Measurements from ENCODE around the gene GLT1D1.

The GLT1D1 gene

DNA sequence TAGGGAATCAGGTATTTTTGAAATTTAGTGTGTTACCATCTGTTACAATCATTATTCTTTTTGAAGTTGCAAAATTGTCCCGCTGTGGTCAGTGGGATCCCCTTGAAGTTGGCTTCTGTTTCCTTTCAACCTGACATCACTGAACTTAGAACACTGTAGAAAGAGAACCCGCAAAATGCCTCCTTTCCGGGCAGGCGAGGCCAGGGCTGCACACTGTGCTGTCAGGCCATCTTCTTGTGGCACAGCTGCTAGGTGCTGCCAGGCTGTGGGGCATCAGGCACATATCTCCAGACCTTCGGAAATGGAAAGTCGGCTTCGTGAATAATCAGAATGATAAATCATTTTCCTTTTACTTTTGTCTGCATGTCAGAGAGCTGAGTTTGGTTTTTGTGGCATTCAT is 103.5 kb downstream of the GLT1D1 start:
- ATAC-seq: no peak
- TF ChIP-seq TOX (CRISPR knock-in tag; IDR thresholded peaks at IDR 0.05; ENCODE audit: borderline replicate concordance) (no peak), ESRRG (CRISPR knock-in tag; IDR thresholded peaks at IDR 0.05) (no peak), ZNF8 (CRISPR knock-in tag; IDR thresholded peaks at IDR 0.05) (no peak), ISL1 (CRISPR knock-in tag; IDR thresholded peaks at IDR 0.05) (no peak), PPARA (CRISPR knock-in tag; IDR thresholded peaks at IDR 0.05; ENCODE audit: borderline replicate concordance) (no peak)
- TF ChIP-seq, protein P1, sequence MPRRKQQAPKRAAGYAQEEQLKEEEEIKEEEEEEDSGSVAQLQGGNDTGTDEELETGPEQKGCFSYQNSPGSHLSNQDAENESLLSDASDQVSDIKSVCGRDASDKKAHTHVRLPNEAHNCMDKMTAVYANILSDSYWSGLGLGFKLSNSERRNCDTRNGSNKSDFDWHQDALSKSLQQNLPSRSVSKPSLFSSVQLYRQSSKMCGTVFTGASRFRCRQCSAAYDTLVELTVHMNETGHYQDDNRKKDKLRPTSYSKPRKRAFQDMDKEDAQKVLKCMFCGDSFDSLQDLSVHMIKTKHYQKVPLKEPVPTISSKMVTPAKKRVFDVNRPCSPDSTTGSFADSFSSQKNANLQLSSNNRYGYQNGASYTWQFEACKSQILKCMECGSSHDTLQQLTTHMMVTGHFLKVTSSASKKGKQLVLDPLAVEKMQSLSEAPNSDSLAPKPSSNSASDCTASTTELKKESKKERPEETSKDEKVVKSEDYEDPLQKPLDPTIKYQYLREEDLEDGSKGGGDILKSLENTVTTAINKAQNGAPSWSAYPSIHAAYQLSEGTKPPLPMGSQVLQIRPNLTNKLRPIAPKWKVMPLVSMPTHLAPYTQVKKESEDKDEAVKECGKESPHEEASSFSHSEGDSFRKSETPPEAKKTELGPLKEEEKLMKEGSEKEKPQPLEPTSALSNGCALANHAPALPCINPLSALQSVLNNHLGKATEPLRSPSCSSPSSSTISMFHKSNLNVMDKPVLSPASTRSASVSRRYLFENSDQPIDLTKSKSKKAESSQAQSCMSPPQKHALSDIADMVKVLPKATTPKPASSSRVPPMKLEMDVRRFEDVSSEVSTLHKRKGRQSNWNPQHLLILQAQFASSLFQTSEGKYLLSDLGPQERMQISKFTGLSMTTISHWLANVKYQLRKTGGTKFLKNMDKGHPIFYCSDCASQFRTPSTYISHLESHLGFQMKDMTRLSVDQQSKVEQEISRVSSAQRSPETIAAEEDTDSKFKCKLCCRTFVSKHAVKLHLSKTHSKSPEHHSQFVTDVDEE (CRISPR knock-in tag; IDR thresholded peaks at IDR 0.05): no peak
- TF ChIP-seq, protein P2, sequence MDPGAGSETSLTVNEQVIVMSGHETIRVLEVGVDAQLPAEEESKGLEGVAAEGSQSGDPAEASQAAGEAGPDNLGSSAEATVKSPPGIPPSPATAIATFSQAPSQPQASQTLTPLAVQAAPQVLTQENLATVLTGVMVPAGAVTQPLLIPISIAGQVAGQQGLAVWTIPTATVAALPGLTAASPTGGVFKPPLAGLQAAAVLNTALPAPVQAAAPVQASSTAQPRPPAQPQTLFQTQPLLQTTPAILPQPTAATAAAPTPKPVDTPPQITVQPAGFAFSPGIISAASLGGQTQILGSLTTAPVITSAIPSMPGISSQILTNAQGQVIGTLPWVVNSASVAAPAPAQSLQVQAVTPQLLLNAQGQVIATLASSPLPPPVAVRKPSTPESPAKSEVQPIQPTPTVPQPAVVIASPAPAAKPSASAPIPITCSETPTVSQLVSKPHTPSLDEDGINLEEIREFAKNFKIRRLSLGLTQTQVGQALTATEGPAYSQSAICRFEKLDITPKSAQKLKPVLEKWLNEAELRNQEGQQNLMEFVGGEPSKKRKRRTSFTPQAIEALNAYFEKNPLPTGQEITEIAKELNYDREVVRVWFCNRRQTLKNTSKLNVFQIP (CRISPR knock-in tag; IDR thresholded peaks at IDR 0.05; ENCODE audit: borderline replicate concordance, low read depth): no peak
- TF ChIP-seq, protein P3, sequence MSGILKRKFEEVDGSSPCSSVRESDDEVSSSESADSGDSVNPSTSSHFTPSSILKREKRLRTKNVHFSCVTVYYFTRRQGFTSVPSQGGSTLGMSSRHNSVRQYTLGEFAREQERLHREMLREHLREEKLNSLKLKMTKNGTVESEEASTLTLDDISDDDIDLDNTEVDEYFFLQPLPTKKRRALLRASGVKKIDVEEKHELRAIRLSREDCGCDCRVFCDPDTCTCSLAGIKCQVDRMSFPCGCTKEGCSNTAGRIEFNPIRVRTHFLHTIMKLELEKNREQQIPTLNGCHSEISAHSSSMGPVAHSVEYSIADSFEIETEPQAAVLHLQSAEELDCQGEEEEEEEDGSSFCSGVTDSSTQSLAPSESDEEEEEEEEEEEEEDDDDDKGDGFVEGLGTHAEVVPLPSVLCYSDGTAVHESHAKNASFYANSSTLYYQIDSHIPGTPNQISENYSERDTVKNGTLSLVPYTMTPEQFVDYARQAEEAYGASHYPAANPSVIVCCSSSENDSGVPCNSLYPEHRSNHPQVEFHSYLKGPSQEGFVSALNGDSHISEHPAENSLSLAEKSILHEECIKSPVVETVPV (CRISPR knock-in tag; IDR thresholded peaks at IDR 0.05): no peak

DNA sequence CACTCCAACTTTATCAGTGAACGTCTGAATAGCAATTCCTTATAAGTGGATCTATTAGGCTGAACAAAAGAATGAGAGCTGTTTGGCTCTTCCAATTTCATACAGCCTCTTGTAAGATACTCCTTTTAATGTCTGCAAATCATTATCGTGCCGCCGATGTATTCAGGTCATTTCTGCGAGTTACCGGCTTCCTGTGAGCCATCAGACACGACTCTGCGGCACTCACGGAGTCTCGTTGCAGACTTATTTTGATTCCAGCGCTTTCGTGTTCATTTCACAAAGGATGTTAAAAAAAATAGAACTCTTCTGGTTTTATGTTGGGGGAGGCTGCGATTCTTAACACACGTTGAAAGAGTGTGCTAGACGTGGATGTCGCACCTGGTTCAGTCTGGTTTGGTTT is 106.6 kb downstream of the GLT1D1 start:
- ATAC-seq: no peak
- TF ChIP-seq ZC3H10 (CRISPR knock-in tag; IDR thresholded peaks at IDR 0.05): no peak
- no peak for TF ChIP-seq GLIS3 (CRISPR knock-in tag; IDR thresholded peaks at IDR 0.05)
- TF ChIP-seq ZFP30 (CRISPR knock-in tag; IDR thresholded peaks at IDR 0.05): no peak
- TF ChIP-seq OSR1 (CRISPR knock-in tag; IDR thresholded peaks at IDR 0.05): no peak
- TF ChIP-seq, protein P2 (CRISPR knock-in tag; IDR thresholded peaks at IDR 0.05; ENCODE audit: borderline replicate concordance, low read depth): no peak
- no peak for TF ChIP-seq ARNTL (CRISPR knock-in tag; IDR thresholded peaks at IDR 0.05; ENCODE audit: borderline replicate concordance, low read depth)
- TF ChIP-seq, protein P1 (CRISPR knock-in tag; IDR thresholded peaks at IDR 0.05): no peak
- TF ChIP-seq, protein P3 (CRISPR knock-in tag; IDR thresholded peaks at IDR 0.05): no peak
- no peak for TF ChIP-seq ESRRG (CRISPR knock-in tag; IDR thresholded peaks at IDR 0.05)
- no peak for TF ChIP-seq TCF4 (CRISPR knock-in tag; IDR thresholded peaks at IDR 0.05; ENCODE audit: borderline replicate concordance)
- TF ChIP-seq ZNF70 (CRISPR knock-in tag; IDR thresholded peaks at IDR 0.05): no peak
- TF ChIP-seq RARB (CRISPR knock-in tag; IDR thresholded peaks at IDR 0.05): no peak
- no peak for TF ChIP-seq ZFP3 (CRISPR knock-in tag; IDR thresholded peaks at IDR 0.05)
- TF ChIP-seq TOX (CRISPR knock-in tag; IDR thresholded peaks at IDR 0.05; ENCODE audit: borderline replicate concordance): no peak
- TF ChIP-seq ZNF8 (CRISPR knock-in tag; IDR thresholded peaks at IDR 0.05): no peak
- no peak for TF ChIP-seq BACH2 (CRISPR knock-in tag; IDR thresholded peaks at IDR 0.05; ENCODE audit: borderline replicate concordance)
- no peak for TF ChIP-seq CSDC2 (CRISPR knock-in tag; IDR thresholded peaks at IDR 0.05)
- TF ChIP-seq ZNF565 (CRISPR knock-in tag; conservative IDR thresholded peaks at IDR 0.05; ENCODE audit: low read depth): no peak
